Naive thymus-derived CD4-positive, alpha-beta T cell (primary cell): Measurements from ENCODE around the gene FTH1. TPM values are rescaled to one million over a fixed set of nuclear protein-coding genes. Genes with fewer than 3 reads are reported as not detected.

Source experiments
- ATAC-seq: fragments of 150-1000 bp; cut with Tn5 transposase; 2 replicates; pipeline ENCODE4 v1.10.0; 2021; ENCODE audit warnings: mild to moderate bottlenecking, moderate library complexity
- CTCF ChIA-PET: fragments of 350-600 bp; sonication (Branson Sonifier 250); formaldehyde crosslinking; loops from one replicate; lab custom pipeline; 2021; ENCODE audit warnings: antibody characterized with exemption; lab: Charles Lee
- POLR2A ChIA-PET: fragments of 350-600 bp; sonication (Branson Sonifier 250); formaldehyde crosslinking; loops from one replicate; lab custom pipeline; 2021; ENCODE audit warnings: antibody characterized with exemption, inconsistent platforms; lab: Charles Lee
- DNase-seq, 9 donors: peaks; one replicate each; pipeline versions ENCODE4 v3.0.0 to v3.0.0-alpha.2; 2020 to 2022; ENCODE audit warnings: mixed read lengths in 1 of 9
- H3K27ac ChIP-seq: one replicate; pipeline ENCODE4 v1.7.0; 2013; ENCODE audit warnings: mild to moderate bottlenecking, low read depth, low read length, moderate library complexity
- H3K27me3 ChIP-seq, 2 donors: one replicate each; pipeline ENCODE4 v1.7.0; 2013; ENCODE audit warnings: low read length in 2 of 2, mild to moderate bottlenecking in 2 of 2, moderate library complexity in 2 of 2; ENCODE audit not compliant: control insufficient read depth in 2 of 2, insufficient read depth in 2 of 2
- H3K36me3 ChIP-seq, 3 experiments: 1 replicate in 2 of 3; 2 replicates in 1 of 3; pipeline ENCODE4 v1.7.0; 2013; ENCODE audit warnings: low read length in 3 of 3, mild to moderate bottlenecking in 3 of 3, moderate library complexity in 1 of 3; ENCODE audit not compliant: insufficient read depth in 3 of 3, control insufficient read depth in 2 of 3
- H3K4me1 ChIP-seq, 2 donors: one replicate each; pipeline ENCODE4 v1.7.0; 2013; ENCODE audit warnings: low read length in 2 of 2, mild to moderate bottlenecking in 2 of 2, moderate library complexity in 1 of 2; ENCODE audit not compliant: control insufficient read depth in 2 of 2, insufficient read depth in 2 of 2
- H3K4me3 ChIP-seq: 2 replicates; pipeline ENCODE4 v1.7.0; 2013; ENCODE audit warnings: mild to moderate bottlenecking, low read length
- H3K9me3 ChIP-seq, 3 experiments: 1 replicate in 2 of 3; 2 replicates in 1 of 3; pipeline ENCODE4 v1.7.0; 2013; ENCODE audit warnings: low read length in 3 of 3; ENCODE audit not compliant: control insufficient read depth in 2 of 3
- H3K27ac Mint-ChIP-seq, 9 donors: one replicate each; pipeline ENCODE4 v1.8.0; 2020 to 2022; ENCODE audit warnings: mixed read lengths in 9 of 9, mild to moderate bottlenecking in 8 of 9, moderate library complexity in 5 of 9, inconsistent platforms in 2 of 9
- H3K27me3 Mint-ChIP-seq, 5 donors: one replicate each; pipeline ENCODE4 v1.8.0; 2021 to 2022; ENCODE audit warnings: mixed read lengths in 5 of 5, mild to moderate bottlenecking in 1 of 5
- H3K36me3 Mint-ChIP-seq, 5 donors: one replicate each; pipeline ENCODE4 v1.8.0; 2020 to 2022; ENCODE audit warnings: mixed read lengths in 5 of 5, mild to moderate bottlenecking in 3 of 5, inconsistent platforms in 1 of 5
- H3K4me1 Mint-ChIP-seq, 7 donors: one replicate each; pipeline ENCODE4 v1.8.0; 2020 to 2022; ENCODE audit warnings: mixed read lengths in 7 of 7, mild to moderate bottlenecking in 3 of 7, inconsistent platforms in 1 of 7
- H3K4me3 Mint-ChIP-seq, 10 donors: one replicate each; pipeline ENCODE4 v1.8.0; 2020 to 2022; ENCODE audit warnings: mild to moderate bottlenecking in 10 of 10, mixed read lengths in 10 of 10, moderate library complexity in 6 of 10, inconsistent platforms in 2 of 10
- H3K9me3 Mint-ChIP-seq, 11 donors: one replicate each; pipeline ENCODE4 v1.8.0; 2020 to 2022; ENCODE audit warnings: mixed read lengths in 11 of 11, mild to moderate bottlenecking in 4 of 11, inconsistent platforms in 1 of 11, moderate library complexity in 1 of 11
- intact Hi-C, 2 donors: fragments of 100-400 bp; cut with micrococcal nuclease; formaldehyde crosslinking; loops; one replicate each; pipeline ENCODE4 v1.15.1; 2023
- polyA plus RNA-seq, 2 donors: library from polyadenylated mRNA; unstranded; fragments of 300-500 nt; fragmentation: Illumina TruSeq; gene quantifications; one replicate each; pipeline ENCODE4 v1.2.3, GENCODE V29; 2021
- total RNA-seq, 6 experiments: library from RNA in 5 of 6; stranded (reverse) in 5 of 6; gene quantifications; 1 replicate in 5 of 6; 2 replicates in 1 of 6; pipeline ENCODE4 v1.2.3 and lab custom pipeline; 2021 to 2026

FTH1 gene
- 1,000 to 10,000 TPM in 2 of 5 experiments, 100 to 1,000 TPM in 3; 684 to 3,858 (median 993) TPM for total RNA-seq
- 1,000 to 10,000 TPM; 2,587 to 3,203 TPM for polyA plus RNA-seq
- total RNA-seq (lab: John Stamatoyannopoulos, UW), result 802 reads per million, percentile 99 among the genes with 10 or more reads in this experiment

- H3K27ac ChIP-seq, result peak within 1 kb of the TSS; percentile 87
- peaks cover 18 to 38% of the 10 kb centered on the region in 2 donors for H3K4me1 ChIP-seq
- peak within 1 kb of the TSS; percentile 90 to 98 (median 94) for H3K4me3 Mint-ChIP-seq
- H3K36me3 Mint-ChIP-seq, result peaks cover 0 to 31% (median 24%) of the 10 kb centered on the region in 5 donors
- peak within 1 kb of the TSS; percentile 91 to 99 (median 97) for H3K27ac Mint-ChIP-seq
- DNase-seq (peak; percentile 87 to 96 (median 92)), ATAC-seq (peak; percentile 81)
- peaks cover 5 to 31% (median 10%) of the 10 kb centered on the region in 3 experiments for H3K36me3 ChIP-seq
- H3K27me3 Mint-ChIP-seq, result no peaks in the 10 kb centered on the region
- H3K27me3 ChIP-seq, result no peaks in the 10 kb centered on the region
- no peaks in the 10 kb centered on the region for H3K9me3 ChIP-seq
- intact Hi-C loops, result loop anchor here (1.0 to 10.0 kb wide), 15 partner anchors 58 to 1870 kb away; partner anchors contain the start of genes FEN1 (in 2 of the 2), TMEM258 (in 2 of the 2), AHNAK (in 1 of the 2) and FADS1 (in 1 of the 2)
- H3K9me3 Mint-ChIP-seq, result peaks cover 0 to 23% (median 0%) of the 10 kb centered on the region in 11 donors
- H3K4me1 Mint-ChIP-seq, result peaks cover 45 to 78% (median 72%) of the 10 kb centered on the region in 7 donors
- peak within 1 kb of the TSS; percentile 91 for H3K4me3 ChIP-seq
- ChIA-PET CTCF (interaction anchor here (0.6 to 2.2 kb wide), 5 partner anchors 21 to 781 kb away, joined by 3 to 12 read pairs (median 3); no protein-coding TSS in a partner anchor), POLR2A (interaction anchor here (0.7 to 11.6 kb wide), 29 partner anchors 8 to 605 kb away, joined by 3 to 145 read pairs (median 5); partner anchors contain the start of genes CYB561A3, FEN1, INCENP and TMEM138)
Measured at GRCh38 chr11:61967116-61967923, at the start of gene FTH1. FTH1 (minus strand) TSS chr11:61967634; CDS start chr11:61967425, 209 bp downstream.

GRCh38 chr11:62015615-62016014 is 48.2 kb upstream of the FTH1 start:
- H3K27me3 ChIP-seq, result no peaks in the 10 kb centered on the region
- H3K27me3 Mint-ChIP-seq, result no peaks in the 10 kb centered on the region
- H3K36me3 Mint-ChIP-seq, result peaks cover 0 to 5% (median 4%) of the 10 kb centered on the region in 5 donors
- no peaks in the 10 kb centered on the region for H3K4me1 ChIP-seq
- no peak for ATAC-seq
- H3K4me3 ChIP-seq, result no peak overlapping the region
- no peaks in the 10 kb centered on the region for H3K36me3 ChIP-seq
- H3K4me3 Mint-ChIP-seq, result no peak overlapping the region
- H3K9me3 Mint-ChIP-seq, result peaks cover 0 to 10% (median under 1%) of the 10 kb centered on the region in 11 donors
- peaks cover 0 to 5% (median 0%) of the 10 kb centered on the region in 7 donors for H3K4me1 Mint-ChIP-seq
- peaks cover 0 to 2% (median 0%) of the 10 kb centered on the region in 3 experiments for H3K9me3 ChIP-seq
- intact Hi-C loops, result no loop called here
- H3K27ac Mint-ChIP-seq, result peak overlapping the region in 2 of 9 donors; percentile 32 to 87
- no peak overlapping the region for H3K27ac ChIP-seq
- CTCF ChIA-PET, result interaction anchor here (0.6 kb wide), 1 partner anchor 10 kb away, joined by 3 read pairs; no protein-coding TSS in a partner anchor
- DNase-seq, result no peak
- POLR2A ChIA-PET, result no interaction called here

GRCh38 chr11:62013537-62014476 is 46.4 kb upstream of the FTH1 start:
- H3K4me1 ChIP-seq, result no peaks in the 10 kb centered on the region
- Mint-ChIP-seq H3K4me1 (peaks cover 0 to 2% (median 0%) of the 10 kb centered on the region in 7 donors), H3K27ac (peak overlapping the region in 1 of 9 donors; percentile 55), H3K27me3 (no peaks in the 10 kb centered on the region), H3K4me3 (no peak overlapping the region), H3K9me3 (no peaks in the 10 kb centered on the region), H3K36me3 (no peaks in the 10 kb centered on the region)
- intact Hi-C loops, result no loop called here
- H3K4me3 ChIP-seq, result no peak overlapping the region
- H3K27me3 ChIP-seq, result no peaks in the 10 kb centered on the region
- no peaks in the 10 kb centered on the region for H3K9me3 ChIP-seq
- ChIA-PET POLR2A (interaction anchor here (0.5 to 1.0 kb wide), 2 partner anchors 11 to 50 kb away, joined by 3 to 4 read pairs; no protein-coding TSS in a partner anchor), CTCF (no interaction called here)
- ATAC-seq (no peak), DNase-seq (no peak)
- H3K36me3 ChIP-seq, result no peaks in the 10 kb centered on the region
- H3K27ac ChIP-seq, result no peak overlapping the region

- Mint-ChIP-seq H3K27ac (no peak overlapping the region), H3K27me3 (no peaks in the 10 kb centered on the region), H3K36me3 (no peaks in the 10 kb centered on the region), H3K9me3 (no peaks in the 10 kb centered on the region), H3K4me3 (no peak overlapping the region), H3K4me1 (peaks cover 0 to 2% (median 0%) of the 10 kb centered on the region in 7 donors)
- no peaks in the 10 kb centered on the region for H3K27me3 ChIP-seq
- H3K4me3 ChIP-seq, result no peak overlapping the region
- H3K27ac ChIP-seq, result no peak overlapping the region
- ATAC-seq, result no peak
- intact Hi-C loops, result no loop called here
- DNase-seq, result no peak
- CTCF ChIA-PET, result no interaction called here
- no peaks in the 10 kb centered on the region for H3K9me3 ChIP-seq
- H3K36me3 ChIP-seq, result no peaks in the 10 kb centered on the region
- POLR2A ChIA-PET, result no interaction called here
- no peaks in the 10 kb centered on the region for H3K4me1 ChIP-seq
Measured at GRCh38 chr11:62012832-62013461, 45.5 kb upstream of the FTH1 start.

- H3K27ac ChIP-seq, result no peak overlapping the region
- intact Hi-C loops, result no loop called here
- no peaks in the 10 kb centered on the region for H3K36me3 ChIP-seq
- Mint-ChIP-seq H3K27me3 (no peaks in the 10 kb centered on the region), H3K36me3 (no peaks in the 10 kb centered on the region), H3K9me3 (peaks cover 0 to 2% (median 0%) of the 10 kb centered on the region in 11 donors), H3K27ac (no peak overlapping the region), H3K4me3 (no peak overlapping the region), H3K4me1 (peaks cover 0 to 2% (median 0%) of the 10 kb centered on the region in 7 donors)
- DNase-seq (no peak), ATAC-seq (no peak)
- CTCF ChIA-PET, result no interaction called here
- no peaks in the 10 kb centered on the region for H3K4me1 ChIP-seq
- no peaks in the 10 kb centered on the region for H3K9me3 ChIP-seq
- POLR2A ChIA-PET, result no interaction called here
- no peaks in the 10 kb centered on the region for H3K27me3 ChIP-seq
- H3K4me3 ChIP-seq, result no peak overlapping the region
Measured at GRCh38 chr11:62012451-62012831, 45.0 kb upstream of the FTH1 start.
